Hematopoietic multipotent progenitor cell (in vitro differentiated cells): ENCODE data around the gene IL1RAP. TPM values are rescaled to one million over a fixed set of nuclear protein-coding genes. Genes with fewer than 3 reads are reported as not detected.
"Not testable (repeated sequence)": the region's sequence is repeated elsewhere in the genome, so short reads cannot be mapped to it uniquely, and the experiment has no call there.

Source experiments
- DNase-seq, 3 donors: peaks; one replicate each; pipeline ENCODE4 v3.0.0-alpha.2; 2011 to 2015; ENCODE audit warnings: low read depth in 2 of 3, low spot score in 2 of 3
- total RNA-seq: library from RNA; depleted of rRNA; stranded (reverse); fragments of >200 nt; gene quantifications from one replicate; pipeline ENCODE4 v1.2.3, GENCODE V29; 2012

IL1RAP gene, protein sequence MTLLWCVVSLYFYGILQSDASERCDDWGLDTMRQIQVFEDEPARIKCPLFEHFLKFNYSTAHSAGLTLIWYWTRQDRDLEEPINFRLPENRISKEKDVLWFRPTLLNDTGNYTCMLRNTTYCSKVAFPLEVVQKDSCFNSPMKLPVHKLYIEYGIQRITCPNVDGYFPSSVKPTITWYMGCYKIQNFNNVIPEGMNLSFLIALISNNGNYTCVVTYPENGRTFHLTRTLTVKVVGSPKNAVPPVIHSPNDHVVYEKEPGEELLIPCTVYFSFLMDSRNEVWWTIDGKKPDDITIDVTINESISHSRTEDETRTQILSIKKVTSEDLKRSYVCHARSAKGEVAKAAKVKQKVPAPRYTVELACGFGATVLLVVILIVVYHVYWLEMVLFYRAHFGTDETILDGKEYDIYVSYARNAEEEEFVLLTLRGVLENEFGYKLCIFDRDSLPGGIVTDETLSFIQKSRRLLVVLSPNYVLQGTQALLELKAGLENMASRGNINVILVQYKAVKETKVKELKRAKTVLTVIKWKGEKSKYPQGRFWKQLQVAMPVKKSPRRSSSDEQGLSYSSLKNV
- 10.5 TPM for total RNA-seq

DNA sequence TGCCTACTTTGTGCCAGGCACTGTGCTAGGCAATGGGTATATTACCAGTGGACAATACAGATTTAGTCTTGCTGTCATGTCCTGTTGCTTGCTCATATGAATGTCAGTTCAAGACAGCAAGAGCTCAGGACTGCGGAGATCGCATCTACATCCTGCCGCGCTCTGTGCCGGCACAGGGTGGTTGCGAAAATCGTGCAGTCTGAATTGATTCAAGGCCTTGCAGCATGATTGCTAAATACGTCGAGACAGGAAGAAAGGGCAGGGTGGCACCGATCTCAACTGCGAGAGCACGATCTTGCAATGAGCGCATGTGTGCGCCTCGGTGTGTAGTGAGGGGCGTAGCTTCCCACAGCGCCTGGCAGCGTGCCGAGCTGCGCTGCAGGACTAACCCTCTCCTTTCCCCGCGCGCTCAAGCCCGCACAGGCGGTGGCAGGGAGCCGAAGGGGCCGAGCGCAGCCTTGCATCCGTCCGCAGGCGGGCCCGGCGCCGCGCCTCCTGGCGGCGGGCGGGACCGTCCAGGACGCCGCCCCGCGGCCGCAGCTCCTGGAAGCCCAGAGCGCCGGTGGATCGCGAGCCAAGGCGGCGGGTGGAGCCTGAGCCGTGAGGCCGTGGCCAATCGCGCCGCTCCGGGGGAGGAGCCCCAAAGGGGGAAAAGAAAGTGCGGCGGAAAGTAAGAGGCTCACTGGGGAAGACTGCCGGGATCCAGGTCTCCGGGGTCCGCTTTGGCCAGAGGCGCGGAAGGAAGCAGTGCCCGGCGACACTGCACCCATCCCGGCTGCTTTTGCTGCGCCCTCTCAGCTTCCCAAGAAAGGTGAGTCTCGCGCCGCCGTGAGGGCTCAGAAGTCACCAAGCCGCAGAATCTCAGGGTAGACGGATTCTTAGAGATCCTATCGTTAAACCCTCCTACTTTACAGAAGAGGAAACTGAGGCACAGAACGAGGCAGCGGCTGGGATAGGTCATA lies at the start of gene IL1RAP:
IL1RAP (plus strand) TSS at position 677 of the 962 bp plus-strand sequence. CDS start 50,205 bp downstream, outside the sequence.
- DNase-seq = peak; percentile 76 to 91 (median 90)

DNA sequence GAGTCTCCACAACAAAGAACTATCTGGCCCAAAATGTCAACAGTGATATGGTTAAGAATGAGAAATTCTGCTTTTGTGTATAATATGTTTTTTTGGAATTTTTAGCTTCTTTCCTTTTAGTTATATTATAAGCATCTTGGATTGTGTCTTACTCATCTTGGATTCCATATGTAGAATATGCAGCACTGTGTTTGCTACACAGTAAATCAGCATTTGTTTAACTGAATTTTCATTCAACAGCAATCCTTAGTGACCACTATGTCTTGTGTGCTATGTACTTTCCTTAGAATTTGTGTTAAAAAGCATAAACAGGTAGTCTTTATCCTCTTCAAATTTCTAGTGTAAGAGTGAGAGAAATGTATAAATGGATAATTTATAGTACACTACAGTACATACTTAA lies 46.0 kb upstream of the IL1RAP start:
- no peak for DNase-seq

DNA sequence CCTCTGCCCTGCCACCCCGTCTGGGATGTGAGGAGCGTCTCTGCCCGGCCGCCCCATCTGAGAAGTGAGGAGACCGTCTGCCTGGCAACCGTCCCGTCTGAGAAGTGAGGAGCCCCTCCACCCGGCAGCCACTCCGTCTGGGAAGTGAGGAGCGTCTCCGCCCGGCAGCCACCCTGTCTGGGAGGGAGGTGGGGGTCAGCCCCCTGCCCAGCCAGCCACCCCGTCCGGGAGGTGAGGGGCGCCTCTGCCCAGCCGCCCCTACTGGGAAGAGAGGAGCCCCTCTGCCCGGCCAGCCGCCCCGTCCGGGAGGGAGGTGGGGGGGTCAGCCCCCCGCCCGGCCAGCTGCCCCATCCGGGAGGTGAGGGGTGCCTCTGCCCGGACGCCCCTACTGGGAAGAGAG lies 40.6 kb upstream of the IL1RAP start:
- not testable (repeated sequence) for DNase-seq

DNA sequence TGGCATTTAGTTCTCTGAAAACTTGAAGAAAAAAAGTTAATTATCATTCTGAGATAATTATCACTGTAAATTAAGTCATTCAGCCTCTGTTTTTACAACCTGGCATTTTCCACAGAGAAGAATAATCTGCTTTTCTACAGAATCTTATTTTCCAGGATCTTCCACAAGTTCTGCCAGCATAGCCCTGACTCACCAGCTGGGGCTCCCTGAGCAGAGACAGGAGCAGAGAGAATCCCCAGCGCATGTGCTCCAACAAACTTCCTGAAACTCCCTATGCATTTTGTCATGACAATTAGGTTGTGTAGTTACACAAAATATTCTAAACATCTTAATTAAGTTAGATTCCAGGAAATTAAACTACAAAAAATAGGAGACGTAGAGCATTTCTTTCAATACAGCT lies 32.1 kb upstream of the IL1RAP start:
- DNase-seq = no peak

DNA sequence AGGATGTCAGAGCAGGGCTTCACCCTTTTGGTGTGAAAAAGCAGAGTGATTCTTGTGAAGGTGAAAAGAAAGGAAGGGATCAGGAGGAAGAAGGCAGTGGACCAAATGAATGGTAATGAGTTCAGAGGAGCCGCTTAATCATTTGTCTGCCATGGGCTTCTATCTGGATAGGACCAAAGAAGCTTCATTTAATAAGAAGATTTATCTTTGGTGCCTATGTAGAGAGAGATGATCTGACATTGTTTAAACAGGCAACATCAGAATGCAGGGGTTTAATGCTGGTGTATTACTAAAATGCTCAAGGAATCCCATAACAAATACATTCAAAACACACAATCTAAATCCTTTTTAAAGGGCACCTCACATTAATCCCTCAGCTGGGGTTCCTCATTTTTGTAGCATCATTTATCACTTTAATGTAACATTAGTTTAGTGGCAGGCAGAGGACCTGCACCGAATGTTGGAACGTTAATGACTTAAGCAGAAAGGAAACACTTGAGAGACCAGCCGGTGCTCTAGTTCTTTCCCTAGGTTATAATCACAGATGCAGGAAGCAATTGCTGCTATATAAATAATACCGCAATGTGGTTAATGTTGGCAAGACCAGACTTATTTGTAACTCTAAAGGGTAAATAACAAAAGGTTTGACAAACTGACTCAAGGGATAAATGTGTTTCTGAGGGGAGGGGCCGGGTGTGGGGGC lies 27.9 kb upstream of the IL1RAP start:
- peak in 2 of 3 donors; percentile 79 to 96 for DNase-seq

DNA sequence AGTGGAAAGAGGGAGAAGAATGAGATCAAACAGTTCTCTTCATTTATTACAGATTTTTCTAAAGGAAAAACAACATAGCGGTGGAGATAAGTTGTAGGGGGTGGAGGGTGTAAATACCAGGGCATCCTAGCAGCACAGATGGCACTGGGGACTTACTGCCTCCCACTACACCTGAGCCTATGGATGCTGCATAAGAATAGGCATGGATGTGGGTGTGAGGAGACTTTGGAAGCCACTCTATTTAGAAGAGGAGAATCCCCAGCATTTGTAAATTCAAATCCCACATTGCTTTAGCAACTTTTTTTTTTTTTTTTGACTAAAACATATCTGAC lies 27.4 kb upstream of the IL1RAP start:
- no peak for DNase-seq

DNA sequence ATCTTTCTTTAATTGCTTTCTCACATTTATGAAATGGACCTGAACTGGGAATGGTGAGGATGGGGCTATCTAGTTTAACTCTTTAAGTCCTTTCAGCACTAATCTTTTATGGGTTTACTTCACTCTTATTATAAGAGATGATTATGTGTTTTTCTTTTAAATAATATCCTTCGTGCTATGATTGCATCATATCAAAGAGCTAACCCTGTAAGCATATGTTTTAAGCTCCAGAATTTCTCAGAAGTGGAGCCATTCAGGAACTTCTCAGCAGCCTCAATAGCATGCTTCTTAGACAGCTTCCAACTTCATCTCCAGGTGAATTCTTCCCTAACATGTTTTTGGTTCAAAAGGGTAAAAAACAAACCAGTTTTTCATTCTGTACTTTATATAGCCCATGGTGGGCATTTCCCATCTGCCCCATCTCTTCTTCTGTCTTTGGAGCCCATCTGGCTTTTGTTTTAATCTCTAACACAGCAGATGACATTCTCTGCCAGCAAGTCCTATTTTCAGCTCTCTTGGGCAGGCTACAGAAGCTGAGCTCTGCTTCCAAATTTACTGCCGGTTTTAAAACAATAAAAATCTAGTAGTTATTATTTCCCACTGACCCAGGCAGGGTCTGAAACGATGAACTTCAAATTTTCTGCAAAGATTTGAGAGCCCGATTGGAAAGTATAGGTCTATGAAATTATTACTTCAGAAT lies 26.8 kb upstream of the IL1RAP start:
- DNase-seq = no peak

DNA sequence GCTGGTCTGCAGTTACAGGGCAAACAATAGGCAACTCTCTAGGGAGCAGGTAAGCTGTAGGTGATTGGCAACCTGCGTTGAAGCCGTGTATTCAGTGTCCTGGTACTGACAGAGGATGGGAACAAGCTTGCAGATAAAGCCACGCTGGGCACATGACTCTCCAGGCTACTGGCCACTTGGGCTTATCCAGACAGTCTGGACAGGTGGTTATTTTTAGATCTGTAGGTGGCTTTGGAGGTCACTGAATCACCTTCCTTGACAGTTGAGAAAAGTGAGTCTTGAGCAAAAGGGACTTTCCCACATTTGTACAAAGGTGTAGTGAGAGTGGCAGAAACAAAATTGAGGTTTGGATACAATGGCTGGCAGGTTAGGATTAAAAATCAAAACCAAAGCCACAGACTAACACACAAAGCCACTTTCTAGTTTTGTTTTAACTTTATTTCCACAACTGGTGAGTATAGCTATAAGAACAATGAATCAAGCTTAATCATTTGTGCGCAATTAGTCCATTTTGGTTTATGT lies 22.3 kb upstream of the IL1RAP start:
- no peak for DNase-seq

DNA sequence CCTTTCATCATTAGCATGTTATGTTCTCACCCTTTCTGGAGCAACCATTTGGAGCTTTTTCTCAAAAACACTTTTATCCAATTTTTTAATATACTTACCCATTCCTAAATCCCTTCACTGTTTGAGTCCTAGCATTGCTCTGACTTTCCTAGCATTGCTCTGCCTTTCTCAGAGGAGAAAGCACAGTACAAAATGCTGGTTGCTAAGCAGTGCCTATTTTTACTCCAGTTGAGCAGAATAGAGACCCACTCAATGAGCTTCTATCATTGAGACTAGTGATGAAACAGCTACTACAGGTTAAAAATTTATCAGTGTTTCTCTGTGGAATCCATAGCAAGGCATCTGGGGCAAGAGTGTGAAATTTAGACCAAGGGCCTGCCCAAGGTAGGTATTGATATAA lies 21.8 kb upstream of the IL1RAP start:
- DNase-seq = no peak

DNA sequence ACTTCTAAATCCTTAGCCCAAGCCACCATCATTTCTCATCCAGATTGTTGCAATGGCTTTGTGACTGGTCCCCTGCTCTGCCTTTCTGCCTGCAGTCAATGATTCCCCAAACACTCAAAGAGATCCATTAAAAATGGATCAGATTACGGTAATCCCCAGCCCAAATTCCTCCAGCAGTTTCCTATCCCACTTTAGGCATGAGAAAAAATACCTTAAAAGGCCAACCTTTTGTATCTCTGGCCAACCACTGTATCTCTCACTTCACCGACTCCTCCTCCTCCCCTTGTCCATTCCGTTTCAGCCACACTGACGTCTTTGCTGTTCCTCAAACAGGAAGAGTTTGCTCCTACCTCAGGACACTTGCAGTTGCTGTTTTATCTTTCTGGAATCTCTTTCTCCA lies 20.9 kb upstream of the IL1RAP start:
- no peak for DNase-seq

DNA sequence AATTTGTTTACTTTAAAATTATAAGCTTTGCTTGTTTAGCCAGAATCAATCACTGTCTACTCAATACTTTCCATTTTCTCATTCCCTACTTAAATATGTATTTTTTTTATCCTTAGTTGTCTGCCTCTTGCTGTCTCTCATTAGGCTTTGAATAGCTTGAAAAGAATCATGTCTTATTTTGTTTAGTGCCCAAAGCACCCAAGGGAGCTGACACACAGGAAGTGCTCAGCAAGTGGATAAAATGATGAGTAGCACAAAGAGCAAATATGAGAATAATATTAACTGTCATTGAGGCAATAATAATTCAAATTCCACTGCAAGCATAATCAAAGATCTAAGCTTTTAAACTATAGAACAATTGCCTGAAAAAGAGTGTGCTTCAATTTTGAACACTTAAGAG lies 19.0 kb upstream of the IL1RAP start:
- no peak for DNase-seq

DNA sequence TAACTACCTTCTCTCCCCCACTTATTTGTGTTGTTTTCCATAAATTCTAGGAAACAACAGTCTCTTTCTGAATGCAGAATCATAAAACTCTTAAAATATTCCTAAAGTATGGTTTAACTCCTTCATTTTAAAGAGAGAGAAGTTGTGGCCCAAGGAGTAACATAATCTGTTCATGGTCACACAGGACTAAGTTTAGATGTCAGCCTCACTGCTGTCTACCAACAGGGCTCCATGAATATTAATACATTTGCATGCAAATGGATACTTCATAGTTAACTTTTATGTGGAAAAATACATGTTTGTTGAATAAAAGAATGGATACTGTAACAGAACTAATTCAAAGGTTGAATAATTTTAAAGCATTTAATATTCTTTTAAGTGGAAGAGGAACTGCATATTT lies 18.5 kb upstream of the IL1RAP start:
- no peak for DNase-seq

DNA sequence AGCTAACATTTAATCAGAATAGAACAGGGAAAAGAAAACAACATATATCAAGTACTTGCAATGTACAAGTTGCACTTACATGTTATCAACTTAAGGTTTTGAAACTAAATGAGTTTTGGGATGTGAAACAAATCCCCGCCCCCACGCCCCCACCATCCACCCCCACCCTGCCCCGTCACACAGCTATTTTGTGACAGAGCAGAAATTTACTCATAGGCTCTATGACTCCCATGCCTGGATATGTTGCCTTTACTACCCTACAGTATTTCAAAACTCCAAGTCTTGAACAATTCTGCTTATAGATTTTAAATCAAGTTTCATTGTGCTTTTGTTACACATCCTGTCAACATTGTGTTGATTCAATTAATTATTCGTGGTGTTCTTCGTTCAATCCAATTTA lies 18.1 kb upstream of the IL1RAP start:
- no peak for DNase-seq

DNA sequence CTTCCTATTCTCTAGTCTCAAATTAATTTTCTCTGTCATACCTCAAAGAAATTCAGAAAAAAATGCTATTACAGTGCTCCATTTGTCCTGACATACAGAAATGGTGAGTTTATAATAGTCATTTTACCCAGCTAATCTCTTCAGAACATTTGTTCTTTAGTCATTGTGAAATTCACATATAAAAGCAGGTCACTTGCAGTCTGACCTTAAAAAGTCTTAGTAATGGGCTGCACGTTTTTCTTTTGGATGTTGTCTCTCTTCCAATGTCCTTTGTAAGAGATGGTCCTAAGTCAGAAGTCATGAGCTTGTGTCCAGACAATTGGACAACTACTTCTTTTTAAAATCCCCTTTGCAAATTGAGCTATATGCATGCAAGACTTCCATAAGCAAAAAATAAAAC lies 17.0 kb upstream of the IL1RAP start:
- DNase-seq = no peak

DNA sequence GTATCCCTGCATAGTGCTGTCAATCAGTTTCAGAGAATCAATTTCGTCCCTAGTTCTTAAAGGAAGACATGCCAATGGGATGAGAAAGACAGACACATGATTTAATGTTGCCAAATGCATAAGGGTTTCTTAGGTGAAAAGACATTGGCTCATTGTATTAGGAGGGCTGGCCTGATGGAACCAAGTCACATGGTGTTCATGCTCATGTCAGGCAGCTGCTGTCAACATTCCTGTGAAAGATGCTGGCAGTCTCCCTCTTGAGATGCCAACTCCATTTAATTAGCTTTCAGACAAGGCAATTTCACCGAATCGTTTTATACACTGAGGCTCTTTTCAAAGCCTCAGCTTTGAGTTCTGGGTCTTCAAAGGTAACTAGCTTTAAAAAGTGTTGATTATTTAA lies 16.1 kb upstream of the IL1RAP start:
- DNase-seq = no peak

DNA sequence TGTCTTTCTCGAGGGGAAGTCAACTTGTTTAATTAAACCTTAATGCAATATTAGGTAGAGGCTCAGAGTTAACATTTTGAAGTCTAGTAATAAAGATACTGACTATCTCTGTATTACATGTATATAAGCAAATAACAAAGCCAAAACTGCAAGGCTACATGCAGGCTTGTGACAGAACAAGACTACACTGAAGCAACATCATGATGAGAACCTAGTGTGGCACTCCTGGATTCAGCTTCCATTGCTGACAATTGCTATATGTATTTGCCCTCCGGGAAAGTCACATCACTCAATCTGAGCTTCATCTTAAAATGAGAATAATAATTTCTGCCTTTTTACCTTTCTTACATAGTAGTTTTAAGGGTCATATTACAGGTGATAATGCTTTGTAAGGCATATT lies 15.6 kb upstream of the IL1RAP start:
- DNase-seq = no peak

DNA sequence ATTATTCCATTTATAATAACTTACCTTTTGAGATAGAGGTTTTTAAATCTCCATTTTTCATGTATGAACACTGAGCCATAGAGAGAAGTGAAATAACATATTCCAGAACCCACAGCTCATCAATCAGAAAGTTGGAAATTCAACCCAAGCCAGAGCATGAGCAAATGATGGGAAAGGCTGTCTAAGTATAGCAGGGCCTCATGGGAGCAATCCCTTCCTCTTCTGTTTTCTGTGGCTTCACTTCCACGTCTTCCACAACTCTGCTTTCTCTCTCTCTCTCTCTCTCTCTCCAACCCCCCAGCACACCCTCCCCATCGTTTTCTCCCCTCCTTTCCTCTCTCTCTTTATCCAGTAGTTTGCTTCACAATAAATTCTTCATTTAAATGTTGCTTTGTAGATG lies 14.8 kb upstream of the IL1RAP start:
- no peak for DNase-seq

DNA sequence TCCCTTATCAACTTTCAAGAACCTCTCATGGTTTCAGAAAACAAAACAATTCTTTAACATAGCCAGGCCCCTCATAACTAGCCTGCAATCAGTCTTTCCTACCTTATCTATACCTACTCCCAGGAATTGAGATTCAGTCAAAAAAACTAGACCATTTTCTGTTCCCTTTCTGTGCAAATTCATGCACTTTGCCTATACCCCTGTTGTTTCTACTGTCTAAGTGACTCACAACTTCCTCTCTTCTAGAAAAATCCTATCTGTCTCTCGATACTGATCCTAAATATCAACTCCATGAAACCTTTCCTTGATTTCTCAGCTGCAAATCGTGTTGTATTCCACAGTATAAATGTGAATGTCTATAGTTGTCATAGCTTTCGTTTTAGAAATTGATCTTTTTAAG lies 10.9 kb upstream of the IL1RAP start:
- no peak for DNase-seq

DNA sequence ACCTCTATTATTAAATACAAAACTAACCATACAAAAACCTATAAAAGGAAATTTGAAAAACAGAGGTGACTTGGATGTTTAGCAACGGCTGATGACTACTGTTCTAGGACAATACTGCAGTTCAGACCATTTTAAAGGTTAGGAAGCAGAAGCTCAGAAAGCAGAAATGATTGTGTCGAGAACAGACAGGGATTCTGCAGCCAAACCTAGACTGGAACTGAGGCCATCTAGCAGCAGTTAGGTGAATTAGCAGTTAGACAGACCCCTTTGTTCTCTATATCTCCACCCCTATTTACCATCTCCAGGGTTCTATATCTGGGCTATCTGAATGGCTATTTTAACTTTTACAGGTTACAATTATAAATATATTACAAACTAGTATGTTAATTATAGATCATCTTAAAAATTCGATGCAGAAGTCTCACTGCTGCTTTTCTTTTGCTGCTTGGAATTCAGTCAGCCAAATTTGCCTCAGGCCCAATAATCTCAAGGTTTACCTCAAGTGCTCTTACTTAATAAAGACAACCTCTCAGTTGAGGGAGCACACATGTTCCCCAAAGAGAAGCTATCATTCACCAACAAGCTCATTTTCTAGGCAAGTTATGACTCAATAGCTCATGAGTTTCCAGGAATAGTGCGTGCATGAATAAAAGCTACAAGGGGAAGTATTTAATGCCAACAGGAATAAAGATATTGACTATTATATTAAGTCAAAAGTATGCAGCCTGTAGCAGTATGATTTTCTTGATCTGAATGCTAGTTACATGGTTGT lies 9.3 kb upstream of the IL1RAP start:
- peak in 2 of 3 donors; percentile 32 to 50 for DNase-seq
